ENCODE data around the gene LRP8.
A peak's percentile ranks its signal among the peaks of the same experiment; 100 is the strongest.
"Not testable (repeated sequence)": the region's sequence is repeated elsewhere in the genome, so short reads cannot be mapped to it uniquely, and the experiment has no call there.

The LRP8 gene

GRCh38 chr1:53218201-53218600, 109.7 kb downstream of the LRP8 start:
- H3K4me3 ChIP-seq (ENCODE audit: low read length) = no peak overlapping the region
- no peak for DNase-seq (ENCODE audit: low read depth)
- no peak for TF ChIP-seq CTCF (conservative IDR thresholded peaks at IDR 0.05; ENCODE audit: low read length)

DNA sequence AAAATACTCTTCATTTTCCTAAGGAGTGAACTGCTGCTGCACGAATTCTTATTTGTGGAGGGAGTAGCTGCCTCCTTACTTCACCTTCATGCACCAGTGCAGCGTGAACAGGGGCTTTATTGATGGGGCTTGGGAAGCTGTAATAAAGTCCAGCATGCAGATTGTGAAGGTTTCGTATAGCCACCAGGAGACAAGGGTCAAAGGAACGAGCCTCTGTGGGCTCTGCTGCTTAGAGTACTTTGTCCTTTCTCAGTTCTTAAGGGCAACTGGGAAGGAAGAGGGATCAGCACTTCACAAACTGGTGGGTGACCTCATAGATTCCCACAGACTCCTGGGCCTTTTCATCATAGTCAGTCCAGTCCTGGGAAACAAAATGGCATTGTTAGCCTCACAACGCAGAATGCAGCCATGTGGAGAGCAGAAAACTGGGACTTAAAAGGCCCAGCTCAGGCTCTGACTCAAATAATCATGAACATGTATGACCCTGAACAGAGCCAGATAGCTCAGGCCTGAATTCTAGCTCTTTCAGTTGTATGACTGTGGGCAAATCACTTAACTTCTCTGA, 113.4 kb downstream of the LRP8 start:
- no peak for TF ChIP-seq CTCF (conservative IDR thresholded peaks at IDR 0.05; ENCODE audit: low read length)
- H3K4me3 ChIP-seq (ENCODE audit: low read length) = no peak overlapping the region
- DNase-seq (ENCODE audit: low read depth) = no peak

DNA sequence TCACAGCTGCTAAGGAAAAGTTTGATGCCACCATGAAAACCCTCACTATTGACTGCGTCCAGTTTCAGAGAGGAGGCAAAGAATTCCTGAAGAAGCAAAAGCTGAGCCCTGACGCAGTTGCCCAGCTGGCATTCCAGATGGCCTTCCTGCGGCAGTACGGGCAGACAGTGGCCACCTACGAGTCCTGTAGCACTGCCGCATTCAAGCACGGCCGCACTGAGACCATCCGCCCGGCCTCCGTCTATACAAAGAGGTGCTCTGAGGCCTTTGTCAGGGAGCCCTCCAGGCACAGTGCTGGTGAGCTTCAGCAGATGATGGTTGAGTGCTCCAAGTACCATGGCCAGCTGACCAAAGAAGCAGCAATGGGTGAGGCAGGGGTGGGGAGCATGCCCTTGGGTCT, 116.9 kb downstream of the LRP8 start:
- no peak for DNase-seq (ENCODE audit: low read depth)
- no peak overlapping the region for H3K4me3 ChIP-seq (ENCODE audit: low read length)
- TF ChIP-seq CTCF (conservative IDR thresholded peaks at IDR 0.05; ENCODE audit: low read length) = no peak

GRCh38 chr1:53210352-53210751, 117.5 kb downstream of the LRP8 start:
- no peak for DNase-seq (ENCODE audit: low read depth)
- TF ChIP-seq CTCF (conservative IDR thresholded peaks at IDR 0.05; ENCODE audit: low read length) = no peak
- no peak overlapping the region for H3K4me3 ChIP-seq (ENCODE audit: low read length)

GRCh38 chr1:53207726-53208125, 120.1 kb downstream of the LRP8 start:
- no peak for TF ChIP-seq CTCF (conservative IDR thresholded peaks at IDR 0.05; ENCODE audit: low read length)
- no peak overlapping the region for H3K4me3 ChIP-seq (ENCODE audit: low read length)
- DNase-seq (ENCODE audit: low read depth) = peak; percentile 61

- TF ChIP-seq CTCF (conservative IDR thresholded peaks at IDR 0.05; ENCODE audit: low read length) = no peak
- no peak overlapping the region for H3K4me3 ChIP-seq (ENCODE audit: low read length)
- DNase-seq (ENCODE audit: low read depth) = no peak
Measured at GRCh38 chr1:53206735-53207379, 121.0 kb downstream of the LRP8 start.

DNA sequence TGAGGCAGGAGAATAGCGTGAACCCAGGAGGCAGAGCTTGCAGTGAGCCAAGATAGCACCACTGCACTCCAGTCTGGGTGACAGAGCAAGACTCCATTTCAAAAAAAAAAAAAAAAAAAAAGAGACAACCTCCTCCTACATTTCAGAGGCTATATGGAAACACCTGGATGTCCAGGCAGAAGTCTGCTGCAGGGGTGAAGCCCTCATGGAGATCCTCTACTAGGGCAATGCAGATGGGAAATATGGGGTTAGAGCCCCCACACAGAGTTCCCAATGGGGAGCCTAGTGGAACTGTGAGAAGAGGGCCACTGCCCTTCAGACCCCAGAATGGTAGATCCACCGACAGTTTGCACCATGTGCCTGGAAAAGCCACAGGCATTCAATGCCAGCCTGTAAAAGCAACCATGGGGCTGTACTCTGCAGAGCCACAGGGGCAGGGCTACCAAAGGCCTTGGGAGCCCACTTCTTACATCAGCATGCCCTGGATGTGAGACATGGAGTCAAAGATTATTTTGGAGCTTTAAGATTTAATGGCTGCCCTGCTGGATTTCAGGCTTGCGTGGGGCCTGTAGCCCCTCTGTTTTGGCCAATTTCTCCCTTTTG, 121.7 kb downstream of the LRP8 start:
- DNase-seq (ENCODE audit: low read depth) = not testable (repeated sequence)

GRCh38 chr1:53205496-53205895, 122.4 kb downstream of the LRP8 start:
- not testable (repeated sequence) for H3K4me3 ChIP-seq (ENCODE audit: low read length); DNase-seq (ENCODE audit: low read depth)

More for the DNA sequence above, 121.7 kb downstream of the LRP8 start:
- H3K4me3 ChIP-seq (ENCODE audit: low read length) = not testable (repeated sequence)

All from AG10803 (cell line).